Activated naive CD4-positive, alpha-beta T cell treated with anti-CD3 and anti-CD28 coated beads, Interleukin-2, amount 10 ng/mL, durations not matched to agents 7 days and 5 days (primary cell): ENCODE data around the gene SLC22A15.

Source experiments
- CTCF ChIA-PET: fragments of 350-600 bp; sonication (Branson Sonifier 250); formaldehyde crosslinking; loops from one replicate; lab custom pipeline; 2021; ENCODE audit warnings: antibody characterized with exemption; lab: Charles Lee
- DNase-seq: peaks from one replicate; pipeline ENCODE4 v3.0.0-alpha.2; 2020
- H3K27ac Mint-ChIP-seq: one replicate; pipeline ENCODE4 v1.8.0; 2021; ENCODE audit warnings: mild to moderate bottlenecking, moderate library complexity, mixed read lengths
- H3K27me3 Mint-ChIP-seq: one replicate; pipeline ENCODE4 v1.8.0; 2021; ENCODE audit warnings: mild to moderate bottlenecking, mixed read lengths
- H3K36me3 Mint-ChIP-seq: one replicate; pipeline ENCODE4 v1.8.0; 2021; ENCODE audit warnings: mixed read lengths
- H3K4me1 Mint-ChIP-seq: one replicate; pipeline ENCODE4 v1.8.0; 2021; ENCODE audit warnings: mixed read lengths
- H3K4me3 Mint-ChIP-seq: one replicate; pipeline ENCODE4 v1.8.0; 2021; ENCODE audit warnings: mild to moderate bottlenecking, moderate library complexity, mixed read lengths
- H3K9me3 Mint-ChIP-seq: one replicate; pipeline ENCODE4 v1.8.0; 2021; ENCODE audit warnings: mixed read lengths

SLC22A15 gene

GRCh38 chr1:116087628-116088027 is 111.3 kb downstream of the SLC22A15 start:
- no peak overlapping the region for H3K4me3 Mint-ChIP-seq
- H3K27me3 Mint-ChIP-seq, result peaks cover 12% of the 10 kb centered on the region
- H3K27ac Mint-ChIP-seq, result no peak overlapping the region
- peaks cover 14% of the 10 kb centered on the region for H3K9me3 Mint-ChIP-seq
- DNase-seq, result no peak
- H3K36me3 Mint-ChIP-seq, result peaks cover 1% of the 10 kb centered on the region
- no peaks in the 10 kb centered on the region for H3K4me1 Mint-ChIP-seq
- CTCF ChIA-PET, result no interaction called here

DNA sequence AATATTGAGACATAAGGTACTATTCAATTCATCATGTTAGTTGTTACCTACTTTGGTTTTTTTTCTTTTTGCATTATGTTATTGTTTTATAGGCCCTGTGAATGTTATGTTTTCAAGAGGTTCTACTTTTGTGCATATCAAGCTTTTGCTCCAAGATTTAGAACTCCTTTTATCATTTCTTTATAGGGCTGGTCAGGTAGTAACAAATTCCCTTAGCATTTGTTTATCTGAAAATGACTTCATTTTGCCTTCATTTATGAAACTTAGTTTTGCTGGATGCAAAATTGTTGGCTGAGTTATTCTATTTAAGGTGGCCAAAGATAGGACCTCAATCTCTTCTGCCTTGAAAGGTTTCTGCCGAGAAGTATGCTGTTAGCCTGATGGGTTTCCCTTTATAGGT is 113.6 kb downstream of the SLC22A15 start:
- Mint-ChIP-seq H3K27me3 (peaks cover 15% of the 10 kb centered on the region), H3K4me1 (no peaks in the 10 kb centered on the region), H3K4me3 (no peak overlapping the region), H3K9me3 (peaks cover 14% of the 10 kb centered on the region), H3K27ac (no peak overlapping the region), H3K36me3 (peaks cover 1% of the 10 kb centered on the region)
- CTCF ChIA-PET, result no interaction called here
- no peak for DNase-seq

DNA sequence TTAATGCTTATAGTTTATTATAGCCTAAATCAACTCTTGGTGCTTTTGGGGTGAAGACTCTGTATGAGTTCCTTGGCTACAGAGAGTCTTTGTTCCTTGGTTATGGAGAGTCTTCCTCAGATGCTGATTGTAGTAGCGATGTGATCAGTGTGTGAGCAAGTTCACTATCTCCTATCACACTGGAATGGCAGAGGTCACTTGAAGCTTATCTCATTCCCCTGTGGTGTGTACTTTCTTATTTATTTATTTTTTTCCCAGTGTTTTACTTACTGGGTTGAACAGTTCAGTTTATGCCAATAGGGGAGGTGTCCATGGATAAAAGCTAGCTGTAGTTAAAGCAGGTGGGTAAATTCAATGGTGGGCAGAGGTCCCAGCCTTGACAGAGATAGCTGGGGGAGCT is 114.8 kb downstream of the SLC22A15 start:
- peaks cover 17% of the 10 kb centered on the region for H3K27me3 Mint-ChIP-seq
- peaks cover 1% of the 10 kb centered on the region for H3K36me3 Mint-ChIP-seq
- H3K4me3 Mint-ChIP-seq, result no peak overlapping the region
- no peaks in the 10 kb centered on the region for H3K4me1 Mint-ChIP-seq
- no peak overlapping the region for H3K27ac Mint-ChIP-seq
- H3K9me3 Mint-ChIP-seq, result peaks cover 14% of the 10 kb centered on the region
- CTCF ChIA-PET, result no interaction called here
- DNase-seq, result no peak

- CTCF ChIA-PET, result no interaction called here
- H3K9me3 Mint-ChIP-seq, result peaks cover 14% of the 10 kb centered on the region
- peaks cover 21% of the 10 kb centered on the region for H3K27me3 Mint-ChIP-seq
Measured at GRCh38 chr1:116092752-116093489, 116.6 kb downstream of the SLC22A15 start.

GRCh38 chr1:116095027-116095426 is 118.7 kb downstream of the SLC22A15 start:
- Mint-ChIP-seq H3K36me3 (peaks cover 1% of the 10 kb centered on the region), H3K27me3 (peaks cover 21% of the 10 kb centered on the region), H3K4me3 (no peak overlapping the region), H3K27ac (no peak overlapping the region), H3K9me3 (peaks cover 6% of the 10 kb centered on the region), H3K4me1 (no peaks in the 10 kb centered on the region)
- no peak for DNase-seq
- CTCF ChIA-PET, result no interaction called here

More at GRCh38 chr1:116092752-116093489, 116.6 kb downstream of the SLC22A15 start:
- Mint-ChIP-seq H3K4me3 (no peak overlapping the region), H3K36me3 (peaks cover 1% of the 10 kb centered on the region), H3K4me1 (no peaks in the 10 kb centered on the region), H3K27ac (no peak overlapping the region)
- DNase-seq, result no peak

- CTCF ChIA-PET, result no interaction called here
- peaks cover 21% of the 10 kb centered on the region for H3K27me3 Mint-ChIP-seq
- no peak overlapping the region for H3K4me3 Mint-ChIP-seq
- DNase-seq, result no peak
- no peaks in the 10 kb centered on the region for H3K4me1 Mint-ChIP-seq
- no peaks in the 10 kb centered on the region for H3K36me3 Mint-ChIP-seq
- H3K27ac Mint-ChIP-seq, result no peak overlapping the region
- no peaks in the 10 kb centered on the region for H3K9me3 Mint-ChIP-seq
Measured at GRCh38 chr1:116096013-116096618, 119.8 kb downstream of the SLC22A15 start.

DNA sequence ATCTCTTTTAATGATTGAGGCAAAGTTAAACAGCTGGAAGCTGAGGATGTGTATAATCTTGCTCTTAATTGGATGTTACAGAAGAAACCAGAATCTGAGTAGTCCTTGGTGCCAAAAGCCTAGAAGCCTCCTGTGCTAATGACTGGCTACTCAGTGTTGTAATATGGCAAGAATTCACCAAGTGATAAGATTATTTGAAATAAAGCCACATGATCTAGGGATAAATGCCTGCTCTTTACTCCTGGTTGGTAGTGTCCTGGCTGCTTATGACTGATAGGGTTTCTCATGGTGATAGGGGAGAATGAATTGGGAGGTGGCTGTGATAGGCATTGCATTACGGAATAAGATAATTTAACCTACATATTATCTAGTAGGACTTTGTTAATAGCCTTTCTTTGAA is 121.3 kb downstream of the SLC22A15 start:
- CTCF ChIA-PET, result no interaction called here
- Mint-ChIP-seq H3K27ac (no peak overlapping the region), H3K4me1 (no peaks in the 10 kb centered on the region), H3K36me3 (no peaks in the 10 kb centered on the region), H3K27me3 (peaks cover 13% of the 10 kb centered on the region), H3K9me3 (no peaks in the 10 kb centered on the region), H3K4me3 (no peak overlapping the region)
- no peak for DNase-seq

DNA sequence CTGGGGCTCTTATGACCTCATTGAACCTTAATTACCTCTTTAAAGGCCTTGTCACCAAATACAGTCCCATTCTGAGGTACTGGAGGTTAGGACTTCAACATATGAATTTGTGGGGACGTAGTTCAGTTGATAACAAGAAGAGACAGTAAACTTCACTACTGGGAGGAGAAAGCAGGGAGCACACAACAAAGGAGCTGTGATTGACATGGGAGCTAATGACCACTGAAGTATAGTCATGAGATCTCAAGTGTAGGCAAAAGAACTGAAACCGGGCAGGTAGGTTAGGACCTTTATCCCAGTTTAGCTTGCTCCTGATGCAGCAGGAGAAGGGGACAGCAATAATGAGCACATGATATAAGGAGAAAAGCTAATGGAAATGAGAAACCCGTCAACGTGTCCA is 123.1 kb downstream of the SLC22A15 start:
- Mint-ChIP-seq H3K27ac (no peak overlapping the region), H3K36me3 (no peaks in the 10 kb centered on the region), H3K4me1 (no peaks in the 10 kb centered on the region), H3K27me3 (peaks cover 12% of the 10 kb centered on the region), H3K9me3 (no peaks in the 10 kb centered on the region), H3K4me3 (no peak overlapping the region)
- no peak for DNase-seq
- CTCF ChIA-PET, result no interaction called here

DNA sequence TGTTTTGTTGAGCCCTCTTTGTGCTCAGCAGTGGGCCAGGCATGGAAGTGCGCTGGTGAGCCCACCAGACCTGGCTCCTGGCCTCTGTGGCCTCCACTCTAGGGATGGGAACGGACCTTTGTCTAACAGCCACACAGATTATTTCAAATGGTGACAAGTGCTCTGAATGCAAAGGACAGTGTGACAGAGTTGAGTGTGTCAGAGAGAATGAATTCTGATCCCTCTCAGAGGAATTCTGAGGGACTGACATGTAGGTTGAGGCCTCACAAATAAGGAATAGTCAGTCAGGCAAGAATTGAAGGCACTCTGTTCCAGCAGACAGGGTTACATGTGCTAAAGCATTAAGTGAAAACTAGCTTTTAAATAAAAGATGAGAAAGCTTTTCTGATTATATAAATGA is 123.6 kb downstream of the SLC22A15 start:
- no peak for DNase-seq
- CTCF ChIA-PET, result no interaction called here
- H3K9me3 Mint-ChIP-seq, result no peaks in the 10 kb centered on the region
- no peaks in the 10 kb centered on the region for H3K4me1 Mint-ChIP-seq
- peaks cover 12% of the 10 kb centered on the region for H3K27me3 Mint-ChIP-seq
- H3K36me3 Mint-ChIP-seq, result no peaks in the 10 kb centered on the region
- no peak overlapping the region for H3K4me3 Mint-ChIP-seq
- no peak overlapping the region for H3K27ac Mint-ChIP-seq

DNA sequence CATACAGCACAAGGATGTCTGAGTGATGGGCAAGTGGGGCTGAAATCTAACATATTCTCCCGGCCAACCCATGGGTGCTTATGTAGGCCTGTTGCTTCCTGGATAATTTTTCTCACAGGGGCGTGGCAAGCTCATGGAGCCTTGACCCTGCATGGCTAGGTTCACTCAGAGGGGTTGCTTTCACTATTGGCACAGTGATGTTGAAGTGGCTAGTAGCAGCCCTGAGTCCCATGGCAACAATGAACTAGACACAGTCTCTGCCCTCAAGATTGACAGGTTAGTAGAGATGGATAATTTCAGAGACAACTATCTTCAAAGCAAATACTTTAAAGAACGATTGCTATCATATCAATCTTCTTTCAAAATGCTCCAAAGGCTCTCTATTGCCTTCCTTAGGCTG is 128.4 kb downstream of the SLC22A15 start:
- CTCF ChIA-PET, result no interaction called here
- no peaks in the 10 kb centered on the region for H3K36me3 Mint-ChIP-seq
- no peaks in the 10 kb centered on the region for H3K4me1 Mint-ChIP-seq
- H3K27me3 Mint-ChIP-seq, result peaks cover 3% of the 10 kb centered on the region
- DNase-seq, result no peak
- no peaks in the 10 kb centered on the region for H3K9me3 Mint-ChIP-seq
- H3K27ac Mint-ChIP-seq, result no peak overlapping the region
- H3K4me3 Mint-ChIP-seq, result no peak overlapping the region

- Mint-ChIP-seq H3K4me3 (no peak overlapping the region), H3K27ac (no peak overlapping the region), H3K27me3 (peaks cover 3% of the 10 kb centered on the region), H3K4me1 (no peaks in the 10 kb centered on the region), H3K9me3 (no peaks in the 10 kb centered on the region), H3K36me3 (no peaks in the 10 kb centered on the region)
- CTCF ChIA-PET, result interaction anchor here (1.0 kb wide), 1 partner anchor 34 kb away, joined by 3 read pairs; no protein-coding TSS in a partner anchor
- no peak for DNase-seq
Measured at GRCh38 chr1:116105996-116106395, 129.7 kb downstream of the SLC22A15 start.

DNA sequence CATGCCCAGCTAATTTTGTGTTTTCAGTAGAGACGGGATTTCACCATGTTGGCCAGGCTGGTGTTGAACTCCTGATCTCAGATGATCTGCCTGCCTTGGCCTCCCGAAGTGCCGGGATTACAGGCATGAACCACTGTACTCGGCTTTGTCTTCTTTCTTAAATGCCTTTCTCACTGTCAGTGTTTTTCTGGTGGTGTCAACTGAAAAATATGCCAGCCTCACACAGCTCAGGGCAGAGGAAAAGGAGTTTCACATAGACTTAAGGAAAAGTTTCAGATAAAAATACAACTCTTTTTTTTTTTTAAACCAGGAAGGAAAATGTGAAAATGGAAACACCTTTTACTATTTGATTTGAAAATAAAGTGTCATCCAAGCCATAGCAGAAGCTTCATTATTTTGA is 130.3 kb downstream of the SLC22A15 start:
- no peaks in the 10 kb centered on the region for H3K36me3 Mint-ChIP-seq
- no peaks in the 10 kb centered on the region for H3K9me3 Mint-ChIP-seq
- peaks cover 3% of the 10 kb centered on the region for H3K27me3 Mint-ChIP-seq
- H3K27ac Mint-ChIP-seq, result no peak overlapping the region
- CTCF ChIA-PET, result interaction anchor here (1.0 to 1.2 kb wide), 2 partner anchors 17 to 33 kb away, joined by 3 read pairs; no protein-coding TSS in a partner anchor
- no peak for DNase-seq
- no peaks in the 10 kb centered on the region for H3K4me1 Mint-ChIP-seq
- no peak overlapping the region for H3K4me3 Mint-ChIP-seq

DNA sequence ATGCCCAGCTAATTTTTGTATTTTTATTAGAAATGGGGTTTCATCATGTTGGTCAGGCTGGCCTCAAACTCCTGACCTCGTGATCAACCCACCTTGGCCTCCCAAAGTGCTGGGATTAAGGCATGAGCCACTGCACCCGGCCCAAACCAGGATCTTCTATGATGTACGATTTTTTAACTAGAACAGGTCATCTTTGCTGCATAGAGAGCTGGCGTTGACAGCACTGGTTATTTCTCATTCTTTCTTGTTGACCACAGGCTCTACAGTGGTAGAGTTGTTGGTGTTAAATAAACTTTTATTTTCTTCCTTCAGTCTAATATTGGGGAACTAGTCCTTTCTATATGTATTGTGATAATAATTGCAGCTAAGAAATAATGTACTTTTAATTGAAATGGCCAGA is 131.1 kb downstream of the SLC22A15 start:
- no peaks in the 10 kb centered on the region for H3K4me1 Mint-ChIP-seq
- H3K36me3 Mint-ChIP-seq, result no peaks in the 10 kb centered on the region
- no peak overlapping the region for H3K4me3 Mint-ChIP-seq
- H3K27me3 Mint-ChIP-seq, result peaks cover 3% of the 10 kb centered on the region
- H3K27ac Mint-ChIP-seq, result no peak overlapping the region
- no peak for DNase-seq
- H3K9me3 Mint-ChIP-seq, result no peaks in the 10 kb centered on the region
- CTCF ChIA-PET, result interaction anchor here (1.0 to 1.5 kb wide), 3 partner anchors 16 to 61 kb away, joined by 3 read pairs; no protein-coding TSS in a partner anchor

GRCh38 chr1:116110567-116111523 is 134.5 kb downstream of the SLC22A15 start, which contains the start of gene MAB21L3:
Gene MAB21L3 (plus strand): TSS chr1:116111399. CDS start chr1:116112616, 1,217 bp downstream.
- no peaks in the 10 kb centered on the region for H3K36me3 Mint-ChIP-seq
- CTCF ChIA-PET, result interaction anchor here (0.6 kb wide), 1 partner anchor 150 kb away, joined by 3 read pairs; no protein-coding TSS in a partner anchor
- H3K27ac Mint-ChIP-seq, result no peak within 1 kb of the TSS
- peaks cover 3% of the 10 kb centered on the region for H3K27me3 Mint-ChIP-seq
- DNase-seq, result no peak
- no peak within 1 kb of the TSS for H3K4me3 Mint-ChIP-seq
- H3K9me3 Mint-ChIP-seq, result no peaks in the 10 kb centered on the region
- H3K4me1 Mint-ChIP-seq, result no peaks in the 10 kb centered on the region
